ENCODE measurements around the gene RPTN. TPM values are rescaled to one million over a fixed set of nuclear protein-coding genes. Genes with fewer than 3 reads are reported as not detected.

Gene RPTN
- total and polyA plus RNA-seq, 2 of the 4 experiments (the other 2 are of a cell fraction): not detected

DNA sequence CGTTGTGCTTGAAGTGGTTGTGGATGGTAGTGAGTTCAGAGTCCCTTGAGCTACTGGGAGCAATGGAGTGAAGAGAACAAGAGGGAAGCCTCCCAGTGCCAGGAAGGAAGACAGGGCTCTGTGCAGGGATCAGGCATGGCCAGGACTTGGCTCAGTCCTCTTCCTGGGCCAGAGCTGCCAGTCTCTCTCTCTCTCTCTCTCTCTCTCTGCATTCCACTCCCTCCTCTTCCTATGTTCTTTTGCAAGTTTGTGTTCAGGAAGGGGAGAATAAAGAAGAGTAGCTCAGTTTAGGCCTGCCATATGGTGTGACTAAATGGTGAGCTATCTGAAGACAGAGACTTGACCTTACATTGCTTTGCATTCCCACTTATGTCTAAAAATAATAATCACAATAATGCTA is 20.5 kb upstream of the RPTN start:
- Histone ChIP-seq H3K9me1 (ENCODE audit: insufficient read depth, low read length) (no peaks in the 10 kb centered on the region), H3K14ac (replicated peaks; ENCODE audit: low read depth, low read length) (no peak overlapping the region), H2BK15ac (ENCODE audit: low read depth, low read length) (no peak overlapping the region), H4K5ac (ENCODE audit: low read depth, low read length) (no peak overlapping the region), H2AK9ac (replicated peaks; ENCODE audit: low read depth, low read length, poor library complexity) (no peak overlapping the region), H2BK20ac (ENCODE audit: low read depth, low read length) (no peak overlapping the region), H3K18ac (ENCODE audit: low read depth, low read length) (no peak overlapping the region), H2AFZ (replicated peaks; ENCODE audit: low read length, poor library complexity) (no peak overlapping the region), H3K79me1 (ENCODE audit: low read depth in 1 of 2, low read length in 2 of 2) (no peaks in the 10 kb centered on the region), H3K23ac (ENCODE audit: low read depth, low read length) (no peak overlapping the region), H3K4me3 (ENCODE audit: insufficient read depth, low read depth, low read length) (no peak overlapping the region), H4K8ac (ENCODE audit: low read depth in 2 of 2, low read length in 2 of 2) (no peak overlapping the region), H3K56ac (ENCODE audit: extremely low read depth, insufficient read depth, low read length) (no peak overlapping the region), H2AK5ac (ENCODE audit: low read depth, low read length) (no peak overlapping the region), H3K4ac (ENCODE audit: low read depth, low read length) (no peak overlapping the region), H3K4me1 (ENCODE audit: control insufficient read depth, insufficient read depth, low read length) (no peaks in the 10 kb centered on the region), H4K20me1 (ENCODE audit: insufficient read depth, low read length) (no peaks in the 10 kb centered on the region), H2BK120ac (ENCODE audit: low read depth, low read length) (no peak overlapping the region), H3K27me3 (ENCODE audit: control insufficient read depth, insufficient read depth, low read length) (no peaks in the 10 kb centered on the region), H3K4me2 (ENCODE audit: low read depth, low read length) (no peak overlapping the region), H3K9ac (ENCODE audit: low read depth, low read length) (no peak overlapping the region), H3K9me3 (ENCODE audit: control insufficient read depth, insufficient read depth, low read length) (no peaks in the 10 kb centered on the region), H3K36me3 (ENCODE audit: control insufficient read depth, insufficient read depth, low read length) (no peaks in the 10 kb centered on the region), H4K91ac (ENCODE audit: insufficient read depth, low read depth, low read length) (no peak overlapping the region), H2BK5ac (ENCODE audit: low read depth, low read length, poor library complexity, severe bottlenecking) (no peak overlapping the region), H3K27ac (ENCODE audit: insufficient read depth, low read length) (no peak overlapping the region)
- no CpG with 5 or more reads among the region's 1 CpG for WGBS, 2 experiments (ENCODE audit: extremely low coverage in 2 of 2, insufficient read length in 1 of 2)
- no peak for DNase-seq
- in situ Hi-C loops (cut with MboI; ENCODE audit: low sequenced_read_pairs): no loop called here
- intact Hi-C loops (cut with micrococcal nuclease): no loop called here
- no peak for ATAC-seq (ENCODE audit: low read depth)
- POLR2A ChIA-PET (ENCODE audit: unreplicated experiment): no interaction called here
- no TSS peak for BruUV-seq (replicated peaks)
- dilution Hi-C loops (cut with HindIII; ENCODE audit: low sequenced_read_pairs, unreplicated experiment): no loop called here
- CTCF ChIA-PET: no interaction called here
- TF ChIP-seq USF2 (IDR thresholded peaks at IDR 0.05; ENCODE audit: low read depth, low read length): no peak
- no peak for TF ChIP-seq MAZ (IDR thresholded peaks at IDR 0.05; ENCODE audit: borderline replicate concordance, low read depth, low read length)
- TF ChIP-seq, protein P1, sequence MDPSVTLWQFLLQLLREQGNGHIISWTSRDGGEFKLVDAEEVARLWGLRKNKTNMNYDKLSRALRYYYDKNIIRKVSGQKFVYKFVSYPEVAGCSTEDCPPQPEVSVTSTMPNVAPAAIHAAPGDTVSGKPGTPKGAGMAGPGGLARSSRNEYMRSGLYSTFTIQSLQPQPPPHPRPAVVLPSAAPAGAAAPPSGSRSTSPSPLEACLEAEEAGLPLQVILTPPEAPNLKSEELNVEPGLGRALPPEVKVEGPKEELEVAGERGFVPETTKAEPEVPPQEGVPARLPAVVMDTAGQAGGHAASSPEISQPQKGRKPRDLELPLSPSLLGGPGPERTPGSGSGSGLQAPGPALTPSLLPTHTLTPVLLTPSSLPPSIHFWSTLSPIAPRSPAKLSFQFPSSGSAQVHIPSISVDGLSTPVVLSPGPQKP (IDR thresholded peaks at IDR 0.05; ENCODE audit: borderline replicate concordance, low read depth, low read length): no peak
- TF ChIP-seq RAD21 (IDR thresholded peaks at IDR 0.05; ENCODE audit: low read length): no peak
- TF ChIP-seq, protein P2, sequence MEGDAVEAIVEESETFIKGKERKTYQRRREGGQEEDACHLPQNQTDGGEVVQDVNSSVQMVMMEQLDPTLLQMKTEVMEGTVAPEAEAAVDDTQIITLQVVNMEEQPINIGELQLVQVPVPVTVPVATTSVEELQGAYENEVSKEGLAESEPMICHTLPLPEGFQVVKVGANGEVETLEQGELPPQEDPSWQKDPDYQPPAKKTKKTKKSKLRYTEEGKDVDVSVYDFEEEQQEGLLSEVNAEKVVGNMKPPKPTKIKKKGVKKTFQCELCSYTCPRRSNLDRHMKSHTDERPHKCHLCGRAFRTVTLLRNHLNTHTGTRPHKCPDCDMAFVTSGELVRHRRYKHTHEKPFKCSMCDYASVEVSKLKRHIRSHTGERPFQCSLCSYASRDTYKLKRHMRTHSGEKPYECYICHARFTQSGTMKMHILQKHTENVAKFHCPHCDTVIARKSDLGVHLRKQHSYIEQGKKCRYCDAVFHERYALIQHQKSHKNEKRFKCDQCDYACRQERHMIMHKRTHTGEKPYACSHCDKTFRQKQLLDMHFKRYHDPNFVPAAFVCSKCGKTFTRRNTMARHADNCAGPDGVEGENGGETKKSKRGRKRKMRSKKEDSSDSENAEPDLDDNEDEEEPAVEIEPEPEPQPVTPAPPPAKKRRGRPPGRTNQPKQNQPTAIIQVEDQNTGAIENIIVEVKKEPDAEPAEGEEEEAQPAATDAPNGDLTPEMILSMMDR (conservative IDR thresholded peaks at IDR 0.05; ENCODE audit: low read depth, low read length): no peak
- no peak for TF ChIP-seq FOS (IDR thresholded peaks at IDR 0.05; ENCODE audit: low read depth, low read length)
- TF ChIP-seq MAFK (IDR thresholded peaks at IDR 0.05; ENCODE audit: low read depth, low read length): no peak

All from IMR-90 (cell line).